PC-9 (cell line): ENCODE results near the gene CD80. TPM values are rescaled to one million over a fixed set of nuclear protein-coding genes. Genes with fewer than 3 reads are reported as not detected.

ENCODE experiments used
- BruUV-seq: library from RNA; stranded (reverse); fragments of 400-500 nt; replicated peaks from 2 replicates; lab custom pipeline; 2021; lab: Mats Ljungman, UMichigan
- CTCF ChIA-PET: fragments of 300-600 bp; sonication (Branson Sonifier 250); formaldehyde crosslinking; loops from one replicate; lab custom pipeline; 2022; ENCODE audit warnings: antibody characterized with exemption; lab: Charles Lee
- POLR2A ChIA-PET: fragments of 300-600 bp; sonication (Branson Sonifier 250); formaldehyde crosslinking; loops from one replicate; lab custom pipeline; 2022; ENCODE audit warnings: antibody characterized with exemption; ENCODE audit not compliant: unreplicated experiment; lab: Charles Lee
- DNase-seq, 2 experiments: peaks; one replicate each; pipeline versions ENCODE4 v3.0.0 to v3.0.0-alpha.2; 2015 to 2022; ENCODE audit warnings: mixed read lengths in 1 of 2
- H2AFZ ChIP-seq: fragments of 200-600 bp; sonication (generic); 2 replicates; pipeline ENCODE4 v1.8.1; 2017; ENCODE audit warnings: antibody characterized with exemption
- H3F3A ChIP-seq: fragments of 200-600 bp; sonication (generic); 2 replicates; pipeline ENCODE4 v1.8.1; 2017; ENCODE audit warnings: antibody characterized with exemption, mild to moderate bottlenecking, low read depth; ENCODE audit not compliant: insufficient read depth
- H3K27ac ChIP-seq: fragments of 200-600 bp; sonication (generic); 2 replicates; pipeline ENCODE4 v1.6.1; 2016; ENCODE audit warnings: mixed run types
- H3K27me3 ChIP-seq: fragments of 200-600 bp; sonication (generic); 2 replicates; pipeline ENCODE4 v1.6.1; 2016; ENCODE audit warnings: low read depth, mixed run types; ENCODE audit not compliant: insufficient read depth
- H3K36me3 ChIP-seq: fragments of 200-600 bp; sonication (generic); 2 replicates; pipeline ENCODE4 v1.6.1; 2016; ENCODE audit warnings: low read depth, mixed run types
- H3K4me1 ChIP-seq: fragments of 200-600 bp; sonication (generic); replicated peaks from 2 replicates; pipeline ENCODE4 v1.6.1; 2016; ENCODE audit warnings: mixed run types; ENCODE audit not compliant: insufficient read depth
- H3K4me2 ChIP-seq: fragments of 200-600 bp; sonication (generic); 2 replicates; pipeline ENCODE4 v1.6.1; 2017; ENCODE audit warnings: mixed run types
- H3K4me3 ChIP-seq: fragments of 200-600 bp; sonication (generic); 2 replicates; pipeline ENCODE4 v1.6.1; 2016; ENCODE audit warnings: mixed run types
- H3K79me2 ChIP-seq: fragments of 200-600 bp; sonication (generic); 2 replicates; pipeline ENCODE4 v1.6.1; 2017; ENCODE audit warnings: low read depth, mixed run types
- H3K9me2 ChIP-seq: fragments of 200-600 bp; sonication (generic); 2 replicates; pipeline ENCODE4 v1.8.1; 2017; ENCODE audit warnings: mild to moderate bottlenecking; ENCODE audit not compliant: insufficient read depth
- H3K9me3 ChIP-seq: fragments of 200-600 bp; sonication (generic); 2 replicates; pipeline ENCODE4 v1.8.1; 2016; ENCODE audit warnings: low read depth; ENCODE audit not compliant: insufficient read depth
- H4K20me1 ChIP-seq: fragments of 200-600 bp; sonication (generic); 2 replicates; pipeline ENCODE4 v1.8.1; 2017; ENCODE audit not compliant: insufficient read depth
- EZH2 ChIP-seq: fragments of 200-600 bp; sonication (generic); IDR thresholded peaks from 2 replicates; pipeline ENCODE4 v1.8.0; 2017; ENCODE audit warnings: antibody characterized with exemption, low read depth
- intact Hi-C: fragments of 100-400 bp; cut with micrococcal nuclease; formaldehyde crosslinking; loops from one replicate; pipeline ENCODE4 v1.10.0; 2022; ENCODE audit not compliant: unreplicated experiment
- total RNA-seq: library from RNA; stranded (reverse); gene quantifications from 2 replicates; pipeline ENCODE4 v1.2.3, GENCODE V29; 2021
- TF ChIP-seq, protein P1 (sequence below): fragments of 200-600 bp; sonication (generic); conservative IDR thresholded peaks from 2 replicates; pipeline ENCODE4 v1.6.1; 2017; ENCODE audit warnings: mixed run types, antibody characterized with exemption, mild to moderate bottlenecking, moderate library complexity

Gene CD80
- total RNA-seq, 1 experiment from 2014 or later: not detected

GRCh38 chr3:119531151-119531550 is 28.3 kb downstream of the CD80 start:
- POLR2A ChIA-PET: no interaction called here
- no peak for DNase-seq
- Histone ChIP-seq H2AFZ (no peak overlapping the region), H3K9me3 (no peaks in the 10 kb centered on the region), H4K20me1 (no peaks in the 10 kb centered on the region), H3K4me3 (no peak overlapping the region), H3K79me2 (no peaks in the 10 kb centered on the region), H3K27me3 (no peaks in the 10 kb centered on the region), H3F3A (no peaks in the 10 kb centered on the region), H3K36me3 (no peaks in the 10 kb centered on the region), H3K27ac (no peak overlapping the region), H3K9me2 (no peaks in the 10 kb centered on the region), H3K4me1 (no peaks in the 10 kb centered on the region), H3K4me2 (no peak overlapping the region)
- intact Hi-C loops: no loop called here
- CTCF ChIA-PET: no interaction called here
- BruUV-seq: no TSS peak
- TF ChIP-seq EZH2: no peak
- TF ChIP-seq, protein P1, sequence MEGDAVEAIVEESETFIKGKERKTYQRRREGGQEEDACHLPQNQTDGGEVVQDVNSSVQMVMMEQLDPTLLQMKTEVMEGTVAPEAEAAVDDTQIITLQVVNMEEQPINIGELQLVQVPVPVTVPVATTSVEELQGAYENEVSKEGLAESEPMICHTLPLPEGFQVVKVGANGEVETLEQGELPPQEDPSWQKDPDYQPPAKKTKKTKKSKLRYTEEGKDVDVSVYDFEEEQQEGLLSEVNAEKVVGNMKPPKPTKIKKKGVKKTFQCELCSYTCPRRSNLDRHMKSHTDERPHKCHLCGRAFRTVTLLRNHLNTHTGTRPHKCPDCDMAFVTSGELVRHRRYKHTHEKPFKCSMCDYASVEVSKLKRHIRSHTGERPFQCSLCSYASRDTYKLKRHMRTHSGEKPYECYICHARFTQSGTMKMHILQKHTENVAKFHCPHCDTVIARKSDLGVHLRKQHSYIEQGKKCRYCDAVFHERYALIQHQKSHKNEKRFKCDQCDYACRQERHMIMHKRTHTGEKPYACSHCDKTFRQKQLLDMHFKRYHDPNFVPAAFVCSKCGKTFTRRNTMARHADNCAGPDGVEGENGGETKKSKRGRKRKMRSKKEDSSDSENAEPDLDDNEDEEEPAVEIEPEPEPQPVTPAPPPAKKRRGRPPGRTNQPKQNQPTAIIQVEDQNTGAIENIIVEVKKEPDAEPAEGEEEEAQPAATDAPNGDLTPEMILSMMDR: no peak

DNA sequence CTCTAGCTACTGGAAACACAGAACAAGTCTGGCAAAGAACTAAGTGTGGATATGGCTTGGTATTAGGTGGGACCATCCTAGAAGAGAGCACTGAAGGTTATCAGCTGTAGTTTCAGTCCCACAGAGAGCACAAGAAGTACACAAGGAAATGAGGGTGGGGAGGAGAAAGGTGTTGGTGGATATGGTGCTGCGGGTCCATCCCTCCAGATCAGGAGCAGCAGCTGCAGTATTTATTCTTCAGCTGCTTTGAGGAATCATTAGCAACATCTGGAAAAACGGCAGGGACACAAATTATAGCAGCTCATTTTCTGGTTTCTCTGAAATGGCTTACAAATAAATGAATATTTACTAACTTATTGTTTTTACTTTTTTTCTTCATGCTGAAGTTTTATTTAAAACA is 29.0 kb downstream of the CD80 start:
- Histone ChIP-seq H3K4me3 (no peak overlapping the region), H3K9me2 (no peaks in the 10 kb centered on the region), H4K20me1 (no peaks in the 10 kb centered on the region), H3F3A (no peaks in the 10 kb centered on the region), H3K4me2 (no peak overlapping the region), H2AFZ (no peak overlapping the region), H3K79me2 (no peaks in the 10 kb centered on the region), H3K4me1 (no peaks in the 10 kb centered on the region), H3K27ac (no peak overlapping the region), H3K9me3 (no peaks in the 10 kb centered on the region), H3K36me3 (no peaks in the 10 kb centered on the region), H3K27me3 (no peaks in the 10 kb centered on the region)
- TF ChIP-seq, protein P1: no peak
- TF ChIP-seq EZH2: no peak
- intact Hi-C loops: no loop called here
- no peak for DNase-seq
- CTCF ChIA-PET: no interaction called here
- POLR2A ChIA-PET: interaction anchor here (0.7 kb wide), 1 partner anchor 501 kb away, joined by 3 read pairs; no protein-coding TSS in a partner anchor
- no TSS peak for BruUV-seq

GRCh38 chr3:119529883-119530282 is 29.5 kb downstream of the CD80 start:
- Histone ChIP-seq H3K9me3 (no peaks in the 10 kb centered on the region), H3K9me2 (no peaks in the 10 kb centered on the region), H3K4me1 (no peaks in the 10 kb centered on the region), H3K4me2 (no peak overlapping the region), H3K27me3 (no peaks in the 10 kb centered on the region), H2AFZ (no peak overlapping the region), H4K20me1 (no peaks in the 10 kb centered on the region), H3F3A (peaks cover 6% of the 10 kb centered on the region; the same call in 1 of the 2 replicates), H3K4me3 (no peak overlapping the region), H3K79me2 (no peaks in the 10 kb centered on the region), H3K36me3 (0 out of 2 replicates have a peak, but pooled peaks cover 1% of the 10 kb centered on the region), H3K27ac (no peak overlapping the region)
- CTCF ChIA-PET: no interaction called here
- no peak for DNase-seq
- POLR2A ChIA-PET: interaction anchor here (0.7 kb wide), 1 partner anchor 502 kb away, joined by 3 read pairs; no protein-coding TSS in a partner anchor
- TF ChIP-seq EZH2: no peak
- TF ChIP-seq, protein P1: no peak
- BruUV-seq: no TSS peak
- intact Hi-C loops: loop anchor here (10.0 kb wide), 1 partner anchor 145 kb away; the partner anchor contains the start of gene COX17
